Measurements from ENCODE around the gene GABBR2. TPM values are rescaled to one million over a fixed set of nuclear protein-coding genes. Genes with fewer than 3 reads are reported as not detected.

GABBR2 gene
- total RNA-seq, 6 experiments from 2014 or later: not detected

DNA sequence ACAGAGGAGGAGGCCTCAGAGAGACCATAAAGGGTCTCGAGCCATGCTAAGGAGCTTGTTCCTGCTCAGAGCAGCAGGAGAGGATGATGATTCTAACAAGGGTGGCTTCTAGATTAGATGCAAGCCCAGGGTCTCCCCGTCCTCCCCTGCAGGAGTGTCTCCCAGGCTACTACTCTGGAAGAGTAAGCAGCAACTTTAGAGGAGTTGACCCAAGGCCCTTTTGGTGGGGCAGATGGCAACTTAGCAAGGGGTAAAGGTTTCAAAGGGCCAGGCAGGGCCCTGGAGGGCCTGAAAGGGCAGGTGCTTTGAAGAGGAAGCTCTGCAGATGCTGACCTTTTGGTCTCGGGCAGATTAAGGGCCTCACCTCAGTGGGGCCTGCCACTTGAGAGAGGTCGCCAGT, 174.9 kb downstream of the GABBR2 start:
- Histone ChIP-seq H3K27ac (no peak overlapping the region), H3K4me1 (no peaks in the 10 kb centered on the region), H3K27me3 (no peaks in the 10 kb centered on the region), H3K4me3 (no peak overlapping the region), H3K9me3 (no peaks in the 10 kb centered on the region), H3K36me3 (no peaks in the 10 kb centered on the region)
- WGBS (ENCODE audit: insufficient coverage, low coverage, low lambda C conversion rate, missing lambda C conversion rate): 52% methylated on average over 2 of the region's 4 CpGs
- TF ChIP-seq, protein P1, sequence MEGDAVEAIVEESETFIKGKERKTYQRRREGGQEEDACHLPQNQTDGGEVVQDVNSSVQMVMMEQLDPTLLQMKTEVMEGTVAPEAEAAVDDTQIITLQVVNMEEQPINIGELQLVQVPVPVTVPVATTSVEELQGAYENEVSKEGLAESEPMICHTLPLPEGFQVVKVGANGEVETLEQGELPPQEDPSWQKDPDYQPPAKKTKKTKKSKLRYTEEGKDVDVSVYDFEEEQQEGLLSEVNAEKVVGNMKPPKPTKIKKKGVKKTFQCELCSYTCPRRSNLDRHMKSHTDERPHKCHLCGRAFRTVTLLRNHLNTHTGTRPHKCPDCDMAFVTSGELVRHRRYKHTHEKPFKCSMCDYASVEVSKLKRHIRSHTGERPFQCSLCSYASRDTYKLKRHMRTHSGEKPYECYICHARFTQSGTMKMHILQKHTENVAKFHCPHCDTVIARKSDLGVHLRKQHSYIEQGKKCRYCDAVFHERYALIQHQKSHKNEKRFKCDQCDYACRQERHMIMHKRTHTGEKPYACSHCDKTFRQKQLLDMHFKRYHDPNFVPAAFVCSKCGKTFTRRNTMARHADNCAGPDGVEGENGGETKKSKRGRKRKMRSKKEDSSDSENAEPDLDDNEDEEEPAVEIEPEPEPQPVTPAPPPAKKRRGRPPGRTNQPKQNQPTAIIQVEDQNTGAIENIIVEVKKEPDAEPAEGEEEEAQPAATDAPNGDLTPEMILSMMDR (IDR thresholded peaks at IDR 0.05): no peak
- no peak for TF ChIP-seq POLR2A (IDR thresholded peaks at IDR 0.05)
- DNase-seq (no peak), ATAC-seq (no peak)
- intact Hi-C loops (cut with DNase I): no loop called here

GRCh38 chr9:98533132-98533531, 175.6 kb downstream of the GABBR2 start:
- intact Hi-C loops (cut with DNase I): no loop called here
- 20% methylated on average over 2 of the region's 4 CpGs for WGBS (ENCODE audit: insufficient coverage, low coverage, low lambda C conversion rate, missing lambda C conversion rate)

GRCh38 chr9:98532574-98532973, 176.2 kb downstream of the GABBR2 start:
- ATAC-seq (no peak), DNase-seq (no peak)
- no peaks in the 10 kb centered on the region for H3K36me3 ChIP-seq
- H3K27ac ChIP-seq: no peak overlapping the region
- no peak overlapping the region for H3K4me3 ChIP-seq
- no peaks in the 10 kb centered on the region for H3K27me3 ChIP-seq
- intact Hi-C loops (cut with DNase I): no loop called here
- no peaks in the 10 kb centered on the region for H3K4me1 ChIP-seq
- H3K9me3 ChIP-seq: no peaks in the 10 kb centered on the region
- 64% methylated on average over 3 of the region's 3 CpGs for WGBS (ENCODE audit: insufficient coverage, low coverage, low lambda C conversion rate, missing lambda C conversion rate)
- TF ChIP-seq POLR2A (IDR thresholded peaks at IDR 0.05): no peak
- TF ChIP-seq, protein P1 (IDR thresholded peaks at IDR 0.05): no peak

More at GRCh38 chr9:98533132-98533531, 175.6 kb downstream of the GABBR2 start:
- Histone ChIP-seq H3K36me3 (no peaks in the 10 kb centered on the region), H3K27me3 (no peaks in the 10 kb centered on the region), H3K27ac (no peak overlapping the region), H3K4me3 (no peak overlapping the region), H3K4me1 (no peaks in the 10 kb centered on the region), H3K9me3 (no peaks in the 10 kb centered on the region)
- TF ChIP-seq, protein P1 (IDR thresholded peaks at IDR 0.05): no peak
- TF ChIP-seq POLR2A (IDR thresholded peaks at IDR 0.05): no peak
- ATAC-seq (no peak), DNase-seq (no peak)

DNA sequence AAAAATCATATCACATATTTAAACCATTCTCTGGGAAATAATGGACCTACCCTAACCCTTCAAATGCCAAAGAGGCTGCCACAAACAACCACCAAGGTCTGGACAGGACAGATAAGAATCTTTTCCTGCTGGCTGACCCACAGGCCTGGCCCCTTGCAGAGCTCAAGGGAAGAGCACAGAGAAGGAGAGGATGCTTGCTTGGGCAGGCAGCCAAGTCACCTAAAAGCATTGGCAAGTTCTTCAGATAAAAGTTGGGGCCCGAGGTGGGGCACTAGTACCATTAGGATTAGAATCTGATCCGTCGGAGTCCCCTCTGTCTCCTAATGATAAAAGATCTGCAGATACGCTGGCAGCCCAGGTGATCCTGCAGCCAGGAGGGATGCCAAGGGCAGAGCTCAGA, 176.6 kb downstream of the GABBR2 start:
- H3K9me3 ChIP-seq: no peaks in the 10 kb centered on the region
- 25% methylated on average over 3 of the region's 4 CpGs for WGBS (ENCODE audit: insufficient coverage, low coverage, low lambda C conversion rate, missing lambda C conversion rate)
- no peaks in the 10 kb centered on the region for H3K36me3 ChIP-seq
- no peak for DNase-seq
- no peak for ATAC-seq
- no peaks in the 10 kb centered on the region for H3K27me3 ChIP-seq
- intact Hi-C loops (cut with DNase I): no loop called here
- H3K4me1 ChIP-seq: no peaks in the 10 kb centered on the region
- no peak overlapping the region for H3K4me3 ChIP-seq
- no peak for TF ChIP-seq POLR2A (IDR thresholded peaks at IDR 0.05)
- TF ChIP-seq, protein P1 (IDR thresholded peaks at IDR 0.05): no peak
- no peak overlapping the region for H3K27ac ChIP-seq

Data from right lobe of liver (tissue), 6 donors.